GM12878 (cell line): Measurements from ENCODE around the gene CCER1. TPM values are rescaled to one million over a fixed set of nuclear protein-coding genes. Genes with fewer than 3 reads are reported as not detected.

Experiments
- ATAC-seq: fragments of 200-7000 bp; cut with Tn5 transposase; 3 replicates; pipeline ENCODE4 v1.9.1; 2020; ENCODE audit warnings: mild to moderate bottlenecking, moderate library complexity
- BruUV-seq: library from RNA; stranded (reverse); fragments of 400-500 nt; replicated peaks from 2 replicates; lab custom pipeline; 2021; lab: Mats Ljungman, UMichigan
- CTCF ChIA-PET: fragments of 300-600 bp; sonication (Branson Sonifier 250); formaldehyde crosslinking; extraction: SDS; loops from one replicate; lab custom pipeline; 2021; ENCODE audit warnings: inconsistent platforms; lab: Yijun Ruan, JAX
- POLR2A ChIA-PET: fragments of 350-600 bp; formaldehyde crosslinking; extraction: SDS; loops from one replicate; lab custom pipeline; 2021; ENCODE audit warnings: inconsistent platforms; lab: Charles Lee
- RAD21 ChIA-PET: fragments of 300-600 bp; sonication (Branson Sonifier 250); formaldehyde crosslinking; loops from one replicate; lab custom pipeline; 2023; ENCODE audit warnings: antibody characterized with exemption; ENCODE audit not compliant: unreplicated experiment; lab: Charles Lee
- SMC1A ChIA-PET: fragments of 300-600 bp; sonication (Branson Sonifier 250); formaldehyde crosslinking; loops from one replicate; lab custom pipeline; 2023; ENCODE audit not compliant: unreplicated experiment, uncharacterized antibody; lab: Charles Lee
- DNase-seq: peaks from one replicate; pipeline ENCODE4 v3.0.0-alpha.2; 2011; ENCODE audit warnings: low read depth, low spot score
- FAIRE-seq: peaks from 3 replicates; lab custom pipeline; 2011; peaks lifted over from hg19 to GRCh38; lab: Jason Lieb, UNC
- H2AFZ ChIP-seq: 2 replicates; pipeline ENCODE4 v1.6.0; 2011; ENCODE audit warnings: low read depth, low read length, control low read depth; ENCODE audit not compliant: control insufficient read depth
- H3K27ac ChIP-seq: 2 replicates; pipeline ENCODE4 v1.5.1; 2011; ENCODE audit warnings: control low read depth; ENCODE audit not compliant: control insufficient read depth, insufficient read depth
- H3K27me3 ChIP-seq, 2 experiments: replicated peaks in 1 of 2; 2 replicates each; pipeline versions ENCODE4 v1.6.0 to v1.6.1; 2011; ENCODE audit warnings: low read length in 1 of 2; ENCODE audit not compliant: control insufficient read depth in 2 of 2, insufficient read depth in 2 of 2
- H3K36me3 ChIP-seq, 2 experiments: 2 replicates each; pipeline ENCODE4 v1.5.1; 2011; ENCODE audit warnings: low read length in 1 of 2; ENCODE audit not compliant: control insufficient read depth in 2 of 2, insufficient read depth in 2 of 2
- H3K4me1 ChIP-seq: 2 replicates; pipeline ENCODE4 v1.6.1; 2011; ENCODE audit warnings: mild to moderate bottlenecking, low read length, moderate library complexity, mixed read lengths; ENCODE audit not compliant: control insufficient read depth, insufficient read depth
- H3K4me2 ChIP-seq: 2 replicates; pipeline ENCODE4 v1.6.0; 2011; ENCODE audit warnings: control low read depth; ENCODE audit not compliant: control insufficient read depth, insufficient read depth
- H3K4me3 ChIP-seq: fragments of 200-600 bp; sonication (generic); 2 replicates; pipeline ENCODE4 v1.5.1; 2016
- H3K79me2 ChIP-seq: 2 replicates; pipeline ENCODE4 v1.6.0; 2011; ENCODE audit warnings: low read length; ENCODE audit not compliant: control insufficient read depth, insufficient read depth
- H3K9ac ChIP-seq: 2 replicates; pipeline ENCODE4 v1.8.0; 2011; ENCODE audit warnings: low read length, control low read depth, mixed read lengths; ENCODE audit not compliant: control insufficient read depth, insufficient read depth
- H3K9me3 ChIP-seq: replicated peaks from 3 replicates; pipeline ENCODE4 v1.5.1; 2011; ENCODE audit warnings: mild to moderate bottlenecking, low read length; ENCODE audit not compliant: control insufficient read depth, insufficient read depth
- H4K20me1 ChIP-seq: 2 replicates; pipeline ENCODE4 v1.6.0; 2011; ENCODE audit not compliant: control insufficient read depth, insufficient read depth
- CEBPB ChIP-seq, 2 experiments: fragments of 150-350 bp in 1 of 2; IDR thresholded peaks; 2 replicates each; pipeline ENCODE4 v1.6.1; 2012 to 2014; ENCODE audit warnings: low read depth in 2 of 2, low read length in 2 of 2, borderline replicate concordance in 1 of 2, inconsistent platforms in 1 of 2
- CHD4 ChIP-seq: fragments of 200-600 bp; sonication (generic); IDR thresholded peaks from 2 replicates; pipeline ENCODE4 v1.6.1; 2016; ENCODE audit warnings: mild to moderate bottlenecking
- CREB1 ChIP-seq: IDR thresholded peaks from 2 replicates; pipeline ENCODE4 v1.6.1; 2012; ENCODE audit warnings: low read depth, mild to moderate bottlenecking, inconsistent platforms
- ESRRA ChIP-seq: IDR thresholded peaks from 2 replicates; pipeline ENCODE4 v1.6.1; 2012; ENCODE audit warnings: mild to moderate bottlenecking, low read length, improper control_type of control experiment
- HDAC2 ChIP-seq: fragments of 200-600 bp; sonication (generic); IDR thresholded peaks from 2 replicates; pipeline ENCODE4 v1.6.1; 2017
- HDAC6 ChIP-seq: fragments of 200-600 bp; sonication (generic); IDR thresholded peaks from one replicate; pipeline ENCODE4 v1.8.0; 2017; ENCODE audit warnings: antibody characterized with exemption; ENCODE audit not compliant: unreplicated experiment
- IKZF2 ChIP-seq, 2 experiments: fragments of 450-650 bp; IDR thresholded peaks; 2 replicates each; pipeline ENCODE4 v1.6.1; 2017; ENCODE audit warnings: mild to moderate bottlenecking in 2 of 2, moderate library complexity in 2 of 2
- NR2C1 ChIP-seq: fragments of 450-650 bp; IDR thresholded peaks from 2 replicates; pipeline ENCODE4 v1.6.1; 2017; ENCODE audit warnings: antibody characterized with exemption, mild to moderate bottlenecking, moderate library complexity
- PAX5 ChIP-seq: IDR thresholded peaks from 2 replicates; pipeline ENCODE4 v1.6.1; 2011; ENCODE audit warnings: low read depth, low read length, borderline replicate concordance
- RFX5 ChIP-seq: IDR thresholded peaks from 2 replicates; pipeline ENCODE4 v1.6.1; 2011; ENCODE audit warnings: low read depth, low read length, improper control_type of control experiment
- SIX5 ChIP-seq: IDR thresholded peaks from 2 replicates; pipeline ENCODE4 v1.6.1; 2011; ENCODE audit warnings: mild to moderate bottlenecking, low read depth, low read length, moderate library complexity; ENCODE audit not compliant: severe bottlenecking
- SMAD5 ChIP-seq: IDR thresholded peaks from 2 replicates; pipeline ENCODE4 v1.6.1; 2016; ENCODE audit warnings: antibody characterized with exemption, low read depth
- ZBED1 ChIP-seq: IDR thresholded peaks from 2 replicates; pipeline ENCODE4 v1.6.1; 2016; ENCODE audit warnings: borderline replicate concordance
- ZSCAN29 ChIP-seq: fragments of 450-650 bp; IDR thresholded peaks from 2 replicates; pipeline ENCODE4 v1.6.1; 2017; ENCODE audit warnings: mild to moderate bottlenecking, moderate library complexity
- WGBS: methylation state at CpG from one replicate; pipeline ENCODE4 v1.1.6; 2016; ENCODE audit warnings: low lambda C conversion rate; ENCODE audit not compliant: insufficient replicate concordance, insufficient coverage; ENCODE audit errors: missing lambda C conversion rate; 5-methylcytosine and 5-hydroxymethylcytosine counted together
- in situ Hi-C: fragments of 300-500 bp; cut with MboI; formaldehyde crosslinking; loops from 9 replicates; pipeline ENCODE4 v1.14.3; 2018; ENCODE audit warnings: mixed read lengths
- intact Hi-C: fragments of 100-400 bp; cut with micrococcal nuclease; formaldehyde crosslinking; loops from one replicate; pipeline ENCODE4 v1.14.2; 2022; ENCODE audit not compliant: unreplicated experiment
- polyA plus RNA-seq, 11 experiments: library from polyadenylated mRNA; depleted of rRNA in 4 of 11; unstranded in 6 of 11; stranded (reverse) in 5 of 11; fragments of >200 nt; fragmentation: Nextera tagmentation in 4 of 11; fragmentation: Illumina TruSeq in 1 of 11; extraction: Ambion mirVana in 4 of 11; extraction: Trizol in 1 of 11; gene quantifications; 1 replicate in 1 of 11; 2 replicates in 10 of 11; pipeline versions ENCODE4 v1.2.1 to v1.2.3, GENCODE V29; 2011 to 2016; ENCODE audit warnings: inconsistent platforms in 2 of 11, missing spikeins in 2 of 11, low read depth in 1 of 11
- total RNA-seq, 4 experiments: library from RNA; depleted of rRNA in 3 of 4; stranded (reverse); fragments of >200 nt in 3 of 4; fragmentation: Illumina TruSeq in 1 of 4; extraction: Trizol in 1 of 4; gene quantifications; 2 replicates each; pipeline versions ENCODE4 v1.2.1 to v1.2.3, GENCODE V29; 2013 to 2021

Gene CCER1
- total and polyA plus RNA-seq, 10 of the 15 experiments (the other 5 are each of a cell fraction or from before 2014, with no cell fraction given): 0.01 TPM; not detected in 9

DNA sequence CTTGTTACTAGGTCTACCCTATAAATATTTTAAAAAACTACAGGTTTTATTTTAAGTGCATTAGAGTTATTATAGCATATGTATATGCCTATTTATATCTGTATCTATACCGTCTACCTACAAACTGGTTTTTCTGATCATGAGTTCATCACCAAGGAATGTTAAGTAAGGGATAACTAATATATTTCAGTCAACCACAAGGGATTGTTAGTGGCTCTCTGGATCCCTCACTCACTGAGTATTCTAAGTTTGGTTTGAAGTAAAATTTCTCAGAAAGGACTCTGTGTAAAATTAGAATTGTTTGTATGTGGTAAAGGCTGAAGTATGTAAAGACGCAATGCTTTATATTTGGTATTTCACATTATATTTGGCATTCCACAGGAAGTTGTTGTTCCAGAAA lies 45.0 kb upstream of the CCER1 start:
- TF ChIP-seq RFX5 (no peak), CREB1 (no peak), PAX5 (no peak), ZBED1 (no peak), CEBPB (IDR thresholded peaks at IDR 0.05; ENCODE audit: borderline replicate concordance in 1 of 2, low read depth in 2 of 2, low read length in 2 of 2) (no peak), CHD4 (no peak), ESRRA (no peak), HDAC6 (no peak)
- H3K9ac ChIP-seq: no peak overlapping the region
- SMC1A ChIA-PET: no interaction called here
- no peak overlapping the region for H3K27ac ChIP-seq
- H3K79me2 ChIP-seq: no peaks in the 10 kb centered on the region
- no peak overlapping the region for H3K4me3 ChIP-seq
- CTCF ChIA-PET: no interaction called here
- H3K4me1 ChIP-seq: no peaks in the 10 kb centered on the region
- no peak overlapping the region for H2AFZ ChIP-seq
- in situ Hi-C loops (no loop called here), intact Hi-C loops (no loop called here)
- FAIRE-seq (no peak), DNase-seq (no peak), ATAC-seq (no peak)
- 95% methylated on average over 2 of the region's 2 CpGs for WGBS
- H4K20me1 ChIP-seq: no peaks in the 10 kb centered on the region
- RAD21 ChIA-PET: no interaction called here
- no peaks in the 10 kb centered on the region for H3K36me3 ChIP-seq
- H3K9me3 ChIP-seq: no peaks in the 10 kb centered on the region
- no peaks in the 10 kb centered on the region for H3K27me3 ChIP-seq
- POLR2A ChIA-PET: no interaction called here
- BruUV-seq: no TSS peak
- no peak overlapping the region for H3K4me2 ChIP-seq

DNA sequence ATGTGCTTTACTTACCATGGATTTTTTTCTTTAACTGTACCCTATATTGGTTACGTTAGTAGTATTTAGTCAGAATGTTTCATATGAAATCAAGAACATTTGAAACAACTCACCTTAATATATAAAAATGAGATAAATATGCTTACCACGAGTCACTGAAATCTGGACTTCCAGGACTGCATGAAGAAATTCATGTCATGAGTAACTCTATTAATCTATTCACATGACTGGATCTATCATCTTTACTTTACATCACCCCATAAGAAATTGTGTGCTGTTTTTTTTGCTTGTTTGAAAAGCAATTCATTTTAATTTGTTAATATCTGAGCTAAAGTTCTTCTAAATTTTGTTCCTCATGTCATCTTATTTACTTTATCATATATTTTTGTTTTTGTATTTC lies 44.6 kb upstream of the CCER1 start:
- no peak for ATAC-seq
- BruUV-seq: no TSS peak
- Histone ChIP-seq H3K36me3 (no peaks in the 10 kb centered on the region), H2AFZ (no peak overlapping the region), H3K27me3 (no peaks in the 10 kb centered on the region), H3K4me3 (no peak overlapping the region), H3K9ac (no peak overlapping the region), H3K79me2 (no peaks in the 10 kb centered on the region), H3K27ac (no peak overlapping the region), H3K9me3 (no peaks in the 10 kb centered on the region), H3K4me1 (no peaks in the 10 kb centered on the region), H4K20me1 (no peaks in the 10 kb centered on the region), H3K4me2 (no peak overlapping the region)
- in situ Hi-C loops: no loop called here
- DNase-seq: no peak
- WGBS: 12% methylated on average over 2 of the region's 2 CpGs
- intact Hi-C loops: no loop called here
- RAD21 ChIA-PET: no interaction called here
- TF ChIP-seq IKZF2 (IDR thresholded peaks at IDR 0.05) (no peak), SMAD5 (no peak), ZSCAN29 (no peak), NR2C1 (no peak), SIX5 (no peak), HDAC2 (no peak)
- SMC1A ChIA-PET: no interaction called here
- no peak for FAIRE-seq
- CTCF ChIA-PET: no interaction called here
- POLR2A ChIA-PET: no interaction called here
